DMS79 treated with DMSO at 0.1 percent for 48 hours (cell line): ENCODE results near the gene RPS23.

Experiments used
- DNase-seq: peaks from one replicate; lab custom pipeline; 2025; lab: John Stamatoyannopoulos, UW

The RPS23 gene

GRCh38 chr5:82244151-82244550, 34.0 kb downstream of the RPS23 start:
- DNase-seq, result no peak

GRCh38 chr5:82234885-82235284, 43.3 kb downstream of the RPS23 start:
- DNase-seq, result no peak

GRCh38 chr5:82225525-82226172, 52.5 kb downstream of the RPS23 start:
- peak; percentile 19 for DNase-seq
